Ascending aorta (tissue), 2 donors: Measurements from ENCODE around the gene FILIP1L. TPM values are rescaled to one million over a fixed set of nuclear protein-coding genes. Genes with fewer than 3 reads are reported as not detected.
A peak's percentile ranks its signal among the peaks of the same experiment; 100 is the strongest.

Source experiments
- DNase-seq, 2 donors: peaks; one replicate each; pipeline ENCODE4 v3.0.0-alpha.2; 2019; ENCODE audit warnings: low spot score in 2 of 2
- H3K27ac ChIP-seq, 2 donors: fragments of 200-600 bp; sonication (generic); one replicate each; pipeline ENCODE4 v1.5.1; 2016 to 2017; ENCODE audit warnings: mild to moderate bottlenecking in 1 of 2
- H3K27me3 ChIP-seq: fragments of 200-600 bp; sonication (generic); one replicate; pipeline ENCODE4 v1.5.1; 2017
- H3K36me3 ChIP-seq, 2 donors: fragments of 200-600 bp; sonication (generic); one replicate each; pipeline ENCODE4 v1.5.1; 2016
- H3K4me1 ChIP-seq, 2 donors: fragments of 200-600 bp; sonication (generic); one replicate each; pipeline ENCODE4 v1.5.1; 2016 to 2017; ENCODE audit warnings: mild to moderate bottlenecking in 1 of 2
- H3K4me3 ChIP-seq, 2 donors: fragments of 200-600 bp; sonication (generic); one replicate each; pipeline ENCODE4 v1.5.1; 2016 to 2017; ENCODE audit warnings: mild to moderate bottlenecking in 1 of 2
- H3K9me3 ChIP-seq, 2 donors: fragments of 200-600 bp; sonication (generic); one replicate each; pipeline ENCODE4 v1.5.1; 2016
- intact Hi-C: fragments of 100-400 bp; cut with DNase I; formaldehyde crosslinking; loops from one replicate; pipeline ENCODE4 v1.15.1; 2023
- total RNA-seq: library from RNA; depleted of rRNA; stranded (reverse); fragments of >200 nt; gene quantifications from one replicate; pipeline ENCODE4 v1.1.0, GENCODE V29; 2016
- TF ChIP-seq, protein P1 (sequence below), 3 experiments: fragments of 200-600 bp in 2 of 3; fragments of 450-650 bp in 1 of 3; sonication (generic) in 2 of 3; IDR thresholded peaks; one replicate each; pipeline ENCODE4 v1.5.1; 2016 to 2019; ENCODE audit warnings: antibody characterized with exemption in 3 of 3, mild to moderate bottlenecking in 1 of 3, moderate library complexity in 1 of 3

FILIP1L gene
- total RNA-seq, 1 donor from 2014 or later, result 106 TPM

DNA sequence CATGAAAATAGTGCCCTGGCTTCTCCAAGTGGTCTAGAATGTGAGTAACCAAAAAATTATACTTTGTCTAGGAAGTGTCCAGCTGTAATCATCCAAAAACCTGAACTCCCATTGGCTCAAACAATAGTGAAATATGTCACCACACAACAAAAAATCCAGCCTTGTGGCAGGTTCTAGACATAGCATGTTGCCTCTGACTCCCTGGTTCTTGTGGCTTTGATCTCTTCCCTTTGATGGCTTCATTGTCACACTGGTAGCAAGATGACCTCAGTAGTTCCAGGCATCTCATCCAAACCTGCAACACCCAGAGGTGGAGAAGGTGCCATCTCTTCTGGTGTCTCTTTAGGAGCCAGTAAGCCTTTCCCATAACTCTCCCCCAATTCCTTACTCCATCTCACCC lies 222.0 kb downstream of the FILIP1L start:
- intact Hi-C loops, result no loop called here
- Histone ChIP-seq H3K27me3 (no peaks in the 10 kb centered on the region), H3K4me1 (no peaks in the 10 kb centered on the region), H3K36me3 (no peaks in the 10 kb centered on the region), H3K4me3 (no peak overlapping the region), H3K27ac (no peak overlapping the region), H3K9me3 (no peaks in the 10 kb centered on the region)
- TF ChIP-seq, protein P1, sequence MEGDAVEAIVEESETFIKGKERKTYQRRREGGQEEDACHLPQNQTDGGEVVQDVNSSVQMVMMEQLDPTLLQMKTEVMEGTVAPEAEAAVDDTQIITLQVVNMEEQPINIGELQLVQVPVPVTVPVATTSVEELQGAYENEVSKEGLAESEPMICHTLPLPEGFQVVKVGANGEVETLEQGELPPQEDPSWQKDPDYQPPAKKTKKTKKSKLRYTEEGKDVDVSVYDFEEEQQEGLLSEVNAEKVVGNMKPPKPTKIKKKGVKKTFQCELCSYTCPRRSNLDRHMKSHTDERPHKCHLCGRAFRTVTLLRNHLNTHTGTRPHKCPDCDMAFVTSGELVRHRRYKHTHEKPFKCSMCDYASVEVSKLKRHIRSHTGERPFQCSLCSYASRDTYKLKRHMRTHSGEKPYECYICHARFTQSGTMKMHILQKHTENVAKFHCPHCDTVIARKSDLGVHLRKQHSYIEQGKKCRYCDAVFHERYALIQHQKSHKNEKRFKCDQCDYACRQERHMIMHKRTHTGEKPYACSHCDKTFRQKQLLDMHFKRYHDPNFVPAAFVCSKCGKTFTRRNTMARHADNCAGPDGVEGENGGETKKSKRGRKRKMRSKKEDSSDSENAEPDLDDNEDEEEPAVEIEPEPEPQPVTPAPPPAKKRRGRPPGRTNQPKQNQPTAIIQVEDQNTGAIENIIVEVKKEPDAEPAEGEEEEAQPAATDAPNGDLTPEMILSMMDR (IDR thresholded peaks at IDR 0.05), result no peak
- DNase-seq, result no peak

DNA sequence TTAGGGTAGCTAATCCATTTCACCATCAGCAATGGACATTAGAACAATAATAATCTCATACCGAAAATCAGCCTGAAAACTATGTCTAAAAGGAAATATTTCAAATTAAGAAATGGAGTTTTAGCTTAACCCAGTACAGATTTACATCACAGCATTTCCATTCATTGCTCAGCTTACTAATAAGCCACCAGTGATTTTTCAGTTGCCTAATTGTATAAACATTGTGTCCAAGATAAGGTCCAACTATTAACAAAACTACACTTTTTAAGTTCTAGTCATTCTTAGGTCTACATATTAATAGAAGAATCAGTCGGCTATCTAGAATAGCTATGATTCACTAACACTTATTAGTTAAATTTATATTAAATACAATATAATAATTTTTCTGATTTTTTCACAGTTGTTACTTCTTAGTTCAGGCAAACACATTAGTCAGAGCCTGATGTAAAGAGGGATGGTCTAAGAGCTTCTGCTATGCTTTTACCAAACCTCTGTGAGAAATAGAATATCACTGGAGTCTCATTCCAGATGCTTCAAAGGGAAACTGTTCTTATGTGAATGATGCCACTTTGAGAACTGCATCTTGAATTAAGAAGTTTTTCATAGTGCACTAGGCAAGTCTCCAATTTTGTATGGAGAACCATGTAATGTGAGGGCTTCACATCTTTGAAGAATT lies 222.6 kb downstream of the FILIP1L start:
- Histone ChIP-seq H3K36me3 (no peaks in the 10 kb centered on the region), H3K4me3 (no peak overlapping the region), H3K27ac (no peak overlapping the region), H3K9me3 (no peaks in the 10 kb centered on the region), H3K27me3 (no peaks in the 10 kb centered on the region), H3K4me1 (no peaks in the 10 kb centered on the region)
- TF ChIP-seq, protein P1 (IDR thresholded peaks at IDR 0.05), result no peak
- no peak for DNase-seq
- intact Hi-C loops, result no loop called here

DNA sequence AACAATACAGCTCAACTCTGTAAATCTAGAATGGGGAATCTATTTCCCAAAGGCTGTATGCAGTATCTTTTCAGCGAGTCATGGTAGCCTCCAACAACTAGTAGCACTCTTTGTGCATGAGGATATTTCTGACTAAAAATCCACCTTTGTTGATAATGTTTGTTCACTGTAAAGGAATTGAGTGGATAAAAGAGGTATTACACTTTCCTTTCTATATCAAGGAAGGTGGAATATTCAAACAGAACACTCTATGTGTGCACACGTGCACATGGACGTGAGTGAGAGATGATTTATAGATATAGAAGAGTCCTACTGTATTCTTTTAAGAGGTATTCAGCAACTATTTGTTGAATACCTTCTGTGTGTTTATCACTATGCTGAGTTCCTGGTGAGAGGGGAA lies 228.4 kb downstream of the FILIP1L start:
- no peak overlapping the region for H3K4me3 ChIP-seq
- TF ChIP-seq, protein P1 (IDR thresholded peaks at IDR 0.05), result no peak
- H3K27me3 ChIP-seq, result no peaks in the 10 kb centered on the region
- H3K9me3 ChIP-seq, result no peaks in the 10 kb centered on the region
- intact Hi-C loops, result no loop called here
- H3K36me3 ChIP-seq, result no peaks in the 10 kb centered on the region
- H3K4me1 ChIP-seq, result peaks cover 0 to 16% of the 10 kb centered on the region in 2 donors
- no peak overlapping the region for H3K27ac ChIP-seq
- DNase-seq, result no peak

DNA sequence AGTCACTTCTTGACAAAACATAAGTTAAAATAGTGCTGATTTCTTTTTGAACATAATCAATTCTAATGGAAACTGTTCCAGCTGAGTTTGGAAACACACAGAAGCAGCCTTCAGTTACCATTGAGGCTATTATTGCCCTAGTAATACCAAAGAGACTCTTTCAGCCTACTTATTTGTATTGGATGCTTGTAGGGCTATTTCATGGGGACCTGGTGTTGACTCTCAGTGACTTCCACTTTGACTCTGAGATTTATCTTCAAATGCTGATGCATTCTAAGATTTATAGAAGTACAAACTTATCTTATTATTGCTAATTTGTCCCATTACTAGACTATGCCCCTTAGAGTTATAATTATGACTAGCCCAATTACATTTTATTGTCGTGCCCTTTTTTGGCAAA lies 229.2 kb downstream of the FILIP1L start:
- no peaks in the 10 kb centered on the region for H3K36me3 ChIP-seq
- TF ChIP-seq, protein P1 (IDR thresholded peaks at IDR 0.05), result no peak
- H3K4me1 ChIP-seq, result peaks cover 0 to 22% of the 10 kb centered on the region in 2 donors
- no peak overlapping the region for H3K4me3 ChIP-seq
- H3K9me3 ChIP-seq, result no peaks in the 10 kb centered on the region
- no peak overlapping the region for H3K27ac ChIP-seq
- intact Hi-C loops, result no loop called here
- no peaks in the 10 kb centered on the region for H3K27me3 ChIP-seq
- DNase-seq, result no peak

DNA sequence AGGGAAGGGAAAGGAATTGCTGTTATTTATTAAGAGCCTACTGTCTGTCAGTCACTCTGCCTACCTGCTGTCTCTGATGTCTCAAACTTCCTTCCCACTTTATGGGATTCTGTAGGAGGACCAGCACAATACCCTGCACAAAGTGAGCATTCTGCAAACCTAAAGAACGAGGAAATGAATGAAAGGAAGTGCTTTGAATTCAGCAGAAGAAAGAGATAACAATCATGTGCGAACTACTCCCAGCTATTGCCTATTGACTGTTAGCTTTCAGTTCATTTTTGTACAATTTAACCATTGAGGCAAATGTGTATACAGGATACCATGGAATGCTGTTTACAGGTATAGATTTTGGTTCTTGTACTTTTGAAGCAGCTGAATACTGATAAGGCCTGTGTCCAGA lies 229.8 kb downstream of the FILIP1L start:
- DNase-seq, result no peak
- H3K36me3 ChIP-seq, result no peaks in the 10 kb centered on the region
- no peak overlapping the region for H3K4me3 ChIP-seq
- H3K4me1 ChIP-seq, result peaks cover 0 to 22% of the 10 kb centered on the region in 2 donors
- H3K9me3 ChIP-seq, result no peaks in the 10 kb centered on the region
- H3K27ac ChIP-seq, result peak overlapping the region in 1 of 2 donors; percentile 75
- intact Hi-C loops, result no loop called here
- TF ChIP-seq, protein P1 (IDR thresholded peaks at IDR 0.05), result no peak
- H3K27me3 ChIP-seq, result no peaks in the 10 kb centered on the region
